CD8-positive, alpha-beta memory T cell (primary cell): ENCODE measurements around the gene SYT3. TPM values are rescaled to one million over a fixed set of nuclear protein-coding genes. Genes with fewer than 3 reads are reported as not detected.
"Not testable (repeated sequence)": the region's sequence is repeated elsewhere in the genome, so short reads cannot be mapped to it uniquely, and the experiment has no call there.

Experiments
- CTCF ChIA-PET: fragments of 350-600 bp; sonication (Branson Sonifier 250); formaldehyde crosslinking; loops from one replicate; lab custom pipeline; 2021; ENCODE audit warnings: antibody characterized with exemption; lab: Charles Lee
- POLR2A ChIA-PET: fragments of 350-600 bp; sonication (Branson Sonifier 250); formaldehyde crosslinking; loops from one replicate; lab custom pipeline; 2021; ENCODE audit warnings: antibody characterized with exemption; lab: Charles Lee
- DNase-seq, 5 donors: peaks; one replicate each; pipeline versions ENCODE4 v3.0.0 to v3.0.0-alpha.2; 2020 to 2022; ENCODE audit warnings: mixed read lengths in 1 of 5
- H3K27ac ChIP-seq: one replicate; pipeline ENCODE4 v1.7.0; 2013; ENCODE audit warnings: low read depth, mild to moderate bottlenecking, low read length, moderate library complexity
- H3K27me3 ChIP-seq: 2 replicates; pipeline ENCODE4 v1.7.0; 2013; ENCODE audit warnings: low read length, mild to moderate bottlenecking; ENCODE audit not compliant: insufficient read depth, poor library complexity, severe bottlenecking
- H3K36me3 ChIP-seq: 2 replicates; pipeline ENCODE4 v1.7.0; 2013; ENCODE audit warnings: mild to moderate bottlenecking, low read length, moderate library complexity; ENCODE audit not compliant: insufficient read depth
- H3K4me1 ChIP-seq: 2 replicates; pipeline ENCODE4 v1.7.0; 2013; ENCODE audit warnings: mild to moderate bottlenecking, low read length, moderate library complexity; ENCODE audit not compliant: insufficient read depth
- H3K4me3 ChIP-seq: 2 replicates; pipeline ENCODE4 v1.7.0; 2013; ENCODE audit warnings: mild to moderate bottlenecking, low read length
- H3K9me3 ChIP-seq: 2 replicates; pipeline ENCODE4 v1.7.0; 2013; ENCODE audit warnings: mild to moderate bottlenecking, low read length
- H3K27ac Mint-ChIP-seq, 8 donors: one replicate each; pipeline ENCODE4 v1.8.0; 2020 to 2021; ENCODE audit warnings: mixed read lengths in 8 of 8, mild to moderate bottlenecking in 6 of 8, inconsistent platforms in 3 of 8, moderate library complexity in 3 of 8
- H3K27me3 Mint-ChIP-seq, 2 donors: one replicate each; pipeline ENCODE4 v1.8.0; 2020 to 2021; ENCODE audit warnings: mixed read lengths in 2 of 2, mild to moderate bottlenecking in 1 of 2, moderate library complexity in 1 of 2
- H3K36me3 Mint-ChIP-seq, 3 donors: one replicate each; pipeline ENCODE4 v1.8.0; 2020 to 2021; ENCODE audit warnings: mixed read lengths in 3 of 3, inconsistent platforms in 1 of 3, mild to moderate bottlenecking in 1 of 3
- H3K4me1 Mint-ChIP-seq, 3 donors: one replicate each; pipeline ENCODE4 v1.8.0; 2020 to 2021; ENCODE audit warnings: mixed read lengths in 3 of 3, inconsistent platforms in 1 of 3, mild to moderate bottlenecking in 1 of 3
- H3K4me3 Mint-ChIP-seq, 7 donors: one replicate each; pipeline ENCODE4 v1.8.0; 2020 to 2021; ENCODE audit warnings: mixed read lengths in 7 of 7, mild to moderate bottlenecking in 6 of 7, moderate library complexity in 4 of 7, inconsistent platforms in 2 of 7
- H3K9me3 Mint-ChIP-seq, 5 donors: one replicate each; pipeline ENCODE4 v1.8.0; 2020 to 2022; ENCODE audit warnings: mixed read lengths in 5 of 5, mild to moderate bottlenecking in 3 of 5, moderate library complexity in 2 of 5, inconsistent platforms in 1 of 5
- polyA plus RNA-seq: library from polyadenylated mRNA; unstranded; fragments of 300-500 nt; fragmentation: Illumina TruSeq; gene quantifications from one replicate; pipeline ENCODE4 v1.2.3, GENCODE V29; 2021
- total RNA-seq, 2 experiments: library from RNA; stranded (reverse); gene quantifications; one replicate each; pipeline ENCODE4 v1.2.3, GENCODE V29; 2021

Gene SYT3
- total and polyA plus RNA-seq, 3 experiments from 2014 or later = 0.09 to 0.24 (median 0.11) TPM

GRCh38 chr19:50607874-50608785, 31.6 kb downstream of the SYT3 start:
- no peaks in the 10 kb centered on the region for H3K9me3 ChIP-seq
- Mint-ChIP-seq H3K27ac (peak overlapping the region in 1 of 8 donors; percentile 50), H3K4me3 (peak overlapping the region in 3 of 7 donors; percentile 15 to 51 (median 17))

DNA sequence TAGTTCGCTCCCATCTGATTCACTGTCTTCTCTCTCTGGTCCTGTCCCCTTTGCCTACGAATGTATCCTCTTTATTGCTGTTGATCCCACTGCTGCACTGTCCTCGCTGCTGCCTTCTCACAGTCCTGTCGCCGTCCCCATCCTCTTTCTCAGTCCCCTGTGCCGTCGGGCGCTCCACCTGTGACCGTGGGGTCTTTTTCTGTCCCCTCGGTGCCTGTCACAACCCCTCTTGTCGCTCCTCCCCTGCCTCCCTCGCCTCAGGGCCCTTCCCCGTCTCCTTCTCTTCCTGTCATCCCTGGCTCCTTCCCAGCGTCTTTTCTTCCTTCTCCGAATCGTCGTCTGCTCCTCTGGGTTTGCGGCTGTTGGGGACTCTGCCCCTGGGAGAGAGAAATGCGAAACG, 32.3 kb downstream of the SYT3 start:
- no peaks in the 10 kb centered on the region for H3K4me1 ChIP-seq
- H3K4me3 ChIP-seq = no peak overlapping the region
- H3K27ac ChIP-seq = no peak overlapping the region
- Mint-ChIP-seq H3K9me3 (peaks cover 3 to 9% (median 6%) of the 10 kb centered on the region in 5 donors), H3K36me3 (peaks cover 0 to 2% (median 0%) of the 10 kb centered on the region in 3 donors), H3K4me1 (peaks cover 6 to 11% (median 7%) of the 10 kb centered on the region in 3 donors), H3K27ac (no peak overlapping the region), H3K4me3 (peak overlapping the region in 1 of 7 donors; percentile 24), H3K27me3 (peaks cover 30 to 32% of the 10 kb centered on the region in 2 donors)
- ChIA-PET CTCF (no interaction called here), POLR2A (no interaction called here)
- H3K9me3 ChIP-seq = no peaks in the 10 kb centered on the region
- H3K27me3 ChIP-seq = no peaks in the 10 kb centered on the region
- no peak for DNase-seq
- H3K36me3 ChIP-seq = no peaks in the 10 kb centered on the region

More at GRCh38 chr19:50607874-50608785, 31.6 kb downstream of the SYT3 start:
- Histone ChIP-seq H3K4me1 (no peaks in the 10 kb centered on the region), H3K27ac (no peak overlapping the region), H3K36me3 (no peaks in the 10 kb centered on the region), H3K27me3 (no peaks in the 10 kb centered on the region), H3K4me3 (no peak overlapping the region)
- Mint-ChIP-seq H3K4me1 (peaks cover 6 to 11% (median 7%) of the 10 kb centered on the region in 3 donors), H3K9me3 (peaks cover 3 to 9% (median 6%) of the 10 kb centered on the region in 5 donors), H3K27me3 (peaks cover 27 to 29% of the 10 kb centered on the region in 2 donors), H3K36me3 (peaks cover 0 to 2% (median 0%) of the 10 kb centered on the region in 3 donors)
- CTCF ChIA-PET = no interaction called here
- POLR2A ChIA-PET = no interaction called here
- DNase-seq = peak; percentile 31 to 72 (median 44)

DNA sequence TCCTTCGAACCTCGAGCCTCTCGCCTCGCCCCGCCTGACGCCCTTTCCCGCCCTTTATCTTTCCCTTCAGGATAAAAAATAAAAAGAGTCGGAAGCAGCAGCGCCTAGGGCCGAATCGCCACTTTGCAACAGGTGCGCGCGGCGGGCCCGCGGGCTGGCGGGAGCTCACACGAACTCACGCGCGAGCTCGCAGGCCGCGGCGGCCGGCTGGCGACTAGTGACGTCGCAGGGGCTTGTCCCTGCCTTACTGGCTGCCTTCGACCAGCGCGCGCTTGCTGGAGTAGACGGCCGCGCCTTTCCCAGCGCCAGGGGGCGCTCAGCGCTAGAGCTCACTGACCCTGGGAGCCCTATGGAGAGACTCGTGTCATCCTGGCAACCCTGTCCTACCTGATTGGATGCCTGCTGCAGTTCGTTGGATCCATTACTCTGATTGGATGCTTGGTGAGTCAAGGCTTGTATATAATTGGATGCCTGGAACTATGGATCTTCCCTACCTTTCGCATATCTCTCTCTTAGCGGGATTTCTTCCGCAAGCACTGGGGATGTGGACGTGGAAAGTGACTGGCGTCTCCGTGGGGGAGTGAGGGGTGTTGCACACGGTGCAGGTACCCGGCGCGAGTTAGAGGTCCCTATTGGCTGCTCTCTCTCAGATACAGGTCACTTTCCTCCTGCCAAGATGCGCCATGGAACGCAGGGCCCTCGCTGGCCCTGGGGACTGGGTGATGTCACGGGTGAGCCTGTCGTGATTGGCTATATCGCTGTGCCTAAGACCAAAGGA, 33.4 kb downstream of the SYT3 start:
- H3K4me1 ChIP-seq, CTCF ChIA-PET, H3K27me3 ChIP-seq, H3K4me3 ChIP-seq, H3K36me3 ChIP-seq, DNase-seq, H3K9me3 ChIP-seq, H3K27ac ChIP-seq, H3K27ac Mint-ChIP-seq, POLR2A ChIA-PET, H3K9me3 Mint-ChIP-seq, H3K36me3 Mint-ChIP-seq: not testable (repeated sequence)
- Mint-ChIP-seq H3K4me3 (peak overlapping the region in 1 of 7 donors; percentile 34), H3K4me1 (peaks cover 6 to 11% (median 7%) of the 10 kb centered on the region in 3 donors), H3K27me3 (peaks cover 34 to 40% of the 10 kb centered on the region in 2 donors)

- H3K27ac Mint-ChIP-seq, CTCF ChIA-PET, H3K9me3 Mint-ChIP-seq, POLR2A ChIA-PET, H3K27ac ChIP-seq, H3K9me3 ChIP-seq, H3K4me3 Mint-ChIP-seq, H3K4me1 ChIP-seq, H3K27me3 ChIP-seq, H3K36me3 Mint-ChIP-seq, H3K4me3 ChIP-seq, H3K36me3 ChIP-seq, DNase-seq: not testable (repeated sequence)
- H3K27me3 Mint-ChIP-seq = peaks cover 29 to 44% of the 10 kb centered on the region in 2 donors
- H3K4me1 Mint-ChIP-seq = peaks cover 6 to 11% (median 7%) of the 10 kb centered on the region in 3 donors
Observed at GRCh38 chr19:50604264-50605073, 35.2 kb downstream of the SYT3 start.

DNA sequence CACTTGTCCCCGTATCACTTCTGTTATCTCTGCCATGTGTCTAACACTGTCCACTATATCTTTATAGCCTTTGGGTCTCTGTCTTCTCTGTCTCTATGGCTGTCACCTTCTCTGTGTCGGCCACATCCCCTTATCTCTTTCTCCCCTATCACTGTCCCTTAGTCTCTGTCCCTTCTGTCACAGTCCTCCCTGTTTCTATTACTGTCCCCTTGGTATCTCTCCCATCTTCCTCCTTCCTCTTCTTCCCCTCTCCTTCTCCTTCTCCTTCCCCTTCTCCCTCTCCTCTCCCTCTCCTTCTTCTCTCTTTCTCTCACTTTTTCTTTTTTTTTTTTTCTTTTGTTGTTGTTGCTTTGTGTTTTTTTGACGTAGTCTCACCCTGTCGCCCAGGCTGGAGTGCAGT, 36.7 kb downstream of the SYT3 start:
- H3K9me3 Mint-ChIP-seq = peaks cover 0 to 6% (median 3%) of the 10 kb centered on the region in 5 donors
- ChIA-PET POLR2A (no interaction called here), CTCF (no interaction called here)
- H3K9me3 ChIP-seq = no peaks in the 10 kb centered on the region
- H3K27ac Mint-ChIP-seq = peak overlapping the region in 1 of 8 donors; percentile 58
- H3K4me1 Mint-ChIP-seq = peaks cover 0 to 5% (median 2%) of the 10 kb centered on the region in 3 donors
- no peak overlapping the region for H3K27ac ChIP-seq
- H3K4me1 ChIP-seq = no peaks in the 10 kb centered on the region
- H3K36me3 Mint-ChIP-seq = no peaks in the 10 kb centered on the region
- H3K27me3 ChIP-seq = no peaks in the 10 kb centered on the region
- no peaks in the 10 kb centered on the region for H3K36me3 ChIP-seq
- no peak for DNase-seq
- no peak overlapping the region for H3K4me3 Mint-ChIP-seq
- H3K27me3 Mint-ChIP-seq = peaks cover 23 to 40% of the 10 kb centered on the region in 2 donors
- H3K4me3 ChIP-seq = no peak overlapping the region

DNA sequence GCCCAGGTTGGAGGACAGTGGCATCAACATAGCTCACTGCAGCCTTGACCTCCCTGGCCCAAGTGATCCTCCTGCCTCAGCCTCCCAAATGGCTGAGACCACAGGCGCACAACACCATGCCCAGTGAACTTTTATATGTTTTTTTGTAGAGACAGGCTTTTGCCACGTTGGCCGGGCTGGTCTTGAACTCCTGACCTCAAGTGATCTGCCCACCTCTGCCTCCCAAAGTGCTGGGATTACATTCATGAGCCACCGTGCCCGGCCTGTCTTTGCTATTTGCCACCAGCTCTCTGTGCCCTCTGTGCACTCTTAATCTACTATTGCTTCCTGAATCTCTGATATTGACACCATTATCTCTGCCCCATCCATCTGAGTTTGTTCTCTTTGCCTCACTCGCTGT, 37.2 kb downstream of the SYT3 start:
- Mint-ChIP-seq H3K4me3 (no peak overlapping the region), H3K4me1 (peaks cover 0 to 2% (median 1%) of the 10 kb centered on the region in 3 donors), H3K27ac (no peak overlapping the region), H3K9me3 (peaks cover 0 to 3% (median 3%) of the 10 kb centered on the region in 5 donors), H3K36me3 (no peaks in the 10 kb centered on the region), H3K27me3 (peaks cover 21 to 40% of the 10 kb centered on the region in 2 donors)
- ChIA-PET CTCF (no interaction called here), POLR2A (no interaction called here)
- H3K4me3 ChIP-seq = no peak overlapping the region
- no peaks in the 10 kb centered on the region for H3K27me3 ChIP-seq
- no peak overlapping the region for H3K27ac ChIP-seq
- no peak for DNase-seq
- H3K36me3 ChIP-seq = no peaks in the 10 kb centered on the region
- H3K4me1 ChIP-seq = no peaks in the 10 kb centered on the region
- H3K9me3 ChIP-seq = no peaks in the 10 kb centered on the region

DNA sequence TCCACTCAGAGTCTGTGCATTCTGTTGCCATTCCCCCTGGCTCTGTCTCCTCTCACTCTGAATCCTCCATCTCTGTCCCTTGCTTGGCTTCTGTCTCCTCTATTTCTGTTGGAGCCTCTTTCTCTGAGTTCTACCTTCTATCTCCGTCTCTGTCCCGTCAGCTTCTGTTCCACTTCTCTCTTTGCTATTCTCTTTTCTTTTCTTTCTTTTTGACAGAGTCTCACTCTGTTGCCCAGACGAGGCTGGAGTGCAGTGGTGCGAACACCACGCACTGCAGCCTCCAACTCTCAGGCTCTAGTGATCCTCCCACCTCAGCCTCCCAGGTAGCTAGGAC, 37.6 kb downstream of the SYT3 start:
- Histone ChIP-seq H3K27ac (no peak overlapping the region), H3K9me3 (no peaks in the 10 kb centered on the region), H3K4me3 (no peak overlapping the region), H3K36me3 (no peaks in the 10 kb centered on the region), H3K27me3 (no peaks in the 10 kb centered on the region), H3K4me1 (no peaks in the 10 kb centered on the region)
- ChIA-PET POLR2A (no interaction called here), CTCF (no interaction called here)
- Mint-ChIP-seq H3K4me1 (no peaks in the 10 kb centered on the region), H3K4me3 (no peak overlapping the region), H3K36me3 (no peaks in the 10 kb centered on the region), H3K9me3 (peaks cover 0 to 3% (median 0%) of the 10 kb centered on the region in 5 donors), H3K27ac (no peak overlapping the region), H3K27me3 (peaks cover 21 to 37% of the 10 kb centered on the region in 2 donors)
- no peak for DNase-seq
